Mammary epithelial cell (primary cell): Measurements from ENCODE around the gene BEGAIN.

ENCODE experiments used
- EZH2 ChIP-seq: IDR thresholded peaks from 2 replicates; pipeline ENCODE4 v1.6.1; 2012; ENCODE audit warnings: low read length, inconsistent platforms, borderline replicate concordance
- TF ChIP-seq, protein P1 (sequence below), 2 donors: IDR thresholded peaks in 1 of 2; conservative IDR thresholded peaks in 1 of 2; 2 replicates each; pipeline ENCODE4 v1.5.1; 2011 to 2012; ENCODE audit warnings: inconsistent platforms in 2 of 2, low read length in 2 of 2, mild to moderate bottlenecking in 2 of 2, control low read depth in 1 of 2, low read depth in 1 of 2; ENCODE audit not compliant: insufficient read depth in 1 of 2; ENCODE audit errors: extremely low read depth in 1 of 2

DNA sequence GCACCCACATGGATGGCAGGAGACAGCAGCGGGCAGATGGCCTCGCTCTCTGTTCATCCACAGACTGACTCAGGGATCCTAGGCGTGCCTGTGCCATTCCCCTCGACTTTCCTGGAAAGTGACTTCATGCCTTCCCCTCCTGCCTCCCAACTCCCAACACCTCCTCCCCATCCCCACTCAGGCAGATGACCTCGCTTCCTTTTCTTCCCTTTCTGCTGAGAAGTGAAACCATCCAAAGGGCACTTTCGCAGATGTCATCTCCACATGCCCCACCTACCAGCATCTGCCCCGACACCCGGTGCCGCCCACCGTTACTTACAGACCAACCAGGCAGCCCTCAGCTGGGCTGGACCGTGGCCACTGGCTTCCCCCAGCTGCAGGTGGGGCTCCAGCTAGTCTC lies 29.6 kb downstream of the BEGAIN start:
- TF ChIP-seq, protein P1, sequence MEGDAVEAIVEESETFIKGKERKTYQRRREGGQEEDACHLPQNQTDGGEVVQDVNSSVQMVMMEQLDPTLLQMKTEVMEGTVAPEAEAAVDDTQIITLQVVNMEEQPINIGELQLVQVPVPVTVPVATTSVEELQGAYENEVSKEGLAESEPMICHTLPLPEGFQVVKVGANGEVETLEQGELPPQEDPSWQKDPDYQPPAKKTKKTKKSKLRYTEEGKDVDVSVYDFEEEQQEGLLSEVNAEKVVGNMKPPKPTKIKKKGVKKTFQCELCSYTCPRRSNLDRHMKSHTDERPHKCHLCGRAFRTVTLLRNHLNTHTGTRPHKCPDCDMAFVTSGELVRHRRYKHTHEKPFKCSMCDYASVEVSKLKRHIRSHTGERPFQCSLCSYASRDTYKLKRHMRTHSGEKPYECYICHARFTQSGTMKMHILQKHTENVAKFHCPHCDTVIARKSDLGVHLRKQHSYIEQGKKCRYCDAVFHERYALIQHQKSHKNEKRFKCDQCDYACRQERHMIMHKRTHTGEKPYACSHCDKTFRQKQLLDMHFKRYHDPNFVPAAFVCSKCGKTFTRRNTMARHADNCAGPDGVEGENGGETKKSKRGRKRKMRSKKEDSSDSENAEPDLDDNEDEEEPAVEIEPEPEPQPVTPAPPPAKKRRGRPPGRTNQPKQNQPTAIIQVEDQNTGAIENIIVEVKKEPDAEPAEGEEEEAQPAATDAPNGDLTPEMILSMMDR (conservative IDR thresholded peaks at IDR 0.05 in 1 of 2, IDR thresholded peaks at IDR 0.05 in 1 of 2; ENCODE audit: extremely low read depth in 1 of 2, insufficient read depth in 1 of 2, low read depth in 1 of 2, low read length in 2 of 2): no peak
- no peak for TF ChIP-seq EZH2
